Stimulated activated CD4-positive, alpha-beta T cell treated with anti-CD3 and anti-CD28 coated beads, Interleukin-4, amount 100 ng/mL, for 24 hours (primary cell): ENCODE results near the gene IQCM.
"Not testable (repeated sequence)": the region's sequence is repeated elsewhere in the genome, so short reads cannot be mapped to it uniquely, and the experiment has no call there.

Source experiments
- DNase-seq: peaks from one replicate; pipeline ENCODE4 v3.0.0-alpha.2; 2020

The IQCM gene

DNA sequence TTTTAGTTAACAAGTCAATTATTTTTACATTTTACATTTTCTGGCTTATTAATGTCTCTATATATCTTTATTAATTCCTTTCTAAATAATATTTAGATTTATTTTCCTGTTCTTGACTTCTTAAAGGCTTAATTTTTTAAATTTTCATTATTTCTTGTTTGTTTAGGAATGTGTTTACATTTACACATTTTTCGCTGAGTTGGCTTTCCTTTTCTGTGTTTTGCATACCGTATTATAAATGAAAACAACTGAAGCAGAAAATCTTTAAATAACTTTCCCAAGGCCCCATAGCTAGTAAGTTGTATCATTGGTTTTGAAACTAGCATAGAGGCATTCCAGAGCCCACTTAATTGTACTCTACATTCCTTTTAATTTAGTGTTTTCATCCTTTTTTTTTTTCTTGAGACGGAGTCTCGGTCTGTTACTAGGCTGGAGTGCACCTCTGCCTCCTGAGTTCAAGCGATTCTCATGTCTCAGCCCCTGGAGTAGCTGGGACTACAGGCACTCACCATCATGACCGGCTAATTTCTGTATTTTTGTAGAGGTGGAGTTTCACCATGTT lies 261.6 kb downstream of the IQCM start:
- DNase-seq: no peak

DNA sequence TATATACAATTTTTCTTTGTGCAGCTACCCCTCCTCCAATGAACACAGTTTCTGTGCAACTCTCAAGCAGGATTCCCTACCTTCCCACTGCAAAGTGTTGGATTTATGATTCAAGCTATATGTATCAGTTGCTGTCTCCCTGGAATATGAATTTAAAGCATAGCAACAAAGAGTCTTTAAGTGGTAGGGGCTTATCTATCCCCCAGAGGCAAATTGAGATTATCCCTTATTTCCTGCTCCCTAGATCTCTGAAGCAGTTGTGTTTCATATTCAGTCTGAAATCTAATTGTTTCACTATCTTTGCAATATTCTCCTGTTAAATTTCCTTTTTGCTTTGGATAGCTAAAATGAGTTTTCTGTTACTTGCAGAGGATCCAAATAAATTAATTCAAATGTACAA lies 263.0 kb downstream of the IQCM start:
- DNase-seq: no peak

DNA sequence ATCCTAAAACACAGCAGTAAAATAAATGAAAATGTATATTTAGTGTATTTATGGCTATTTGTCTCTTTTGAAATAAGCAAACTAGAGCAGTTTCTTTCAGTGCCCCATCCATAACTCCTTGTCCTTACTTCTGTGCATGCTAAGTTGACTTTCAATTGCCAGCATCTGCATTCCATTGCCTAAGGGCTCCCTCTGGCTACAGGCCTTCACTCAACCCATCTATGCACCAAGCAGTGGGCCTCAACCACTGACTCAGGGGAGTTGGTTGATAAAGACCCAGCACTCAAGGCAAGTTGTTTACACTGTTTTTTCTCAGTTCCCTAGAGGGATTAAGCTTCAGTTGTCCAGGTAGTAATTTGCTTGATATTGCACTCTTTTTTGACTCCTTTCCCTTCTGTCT lies 265.7 kb downstream of the IQCM start:
- DNase-seq: no peak

DNA sequence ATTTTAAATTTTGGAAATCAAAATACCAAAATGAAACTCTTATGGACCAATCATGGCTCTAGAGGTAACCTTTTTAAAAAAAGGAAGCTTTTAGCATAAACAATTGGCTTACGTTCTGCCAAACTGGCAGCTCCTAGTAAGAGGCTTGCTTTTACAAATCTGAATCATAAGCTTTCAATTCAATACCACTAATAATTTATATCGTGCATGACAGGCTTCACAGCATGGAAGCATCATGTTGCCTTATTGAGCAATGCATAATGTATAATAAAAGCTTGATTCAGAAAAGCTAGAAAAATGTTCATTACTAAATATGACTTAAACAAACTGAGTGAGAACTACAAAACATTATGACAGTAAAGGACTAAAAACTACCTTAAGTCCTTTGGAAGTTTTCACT lies 280.9 kb downstream of the IQCM start:
- DNase-seq: no peak

DNA sequence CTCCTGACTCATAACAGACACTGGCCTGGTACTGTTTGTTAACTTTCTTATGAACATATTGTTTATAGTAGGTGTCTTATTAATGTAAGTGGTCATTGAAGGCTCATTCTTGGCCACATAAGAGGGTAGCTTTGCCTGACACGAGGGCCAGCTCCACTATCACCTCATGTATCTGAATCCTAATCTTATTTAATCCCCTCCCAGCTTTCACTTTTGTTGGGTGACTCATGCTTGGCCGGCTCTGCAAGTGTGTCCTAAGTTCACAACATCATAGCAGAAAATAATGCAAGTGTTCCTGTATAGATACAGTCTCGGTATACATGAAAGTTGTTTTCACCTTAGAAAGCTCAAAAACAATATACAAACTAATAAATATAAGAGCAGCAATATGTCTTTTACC lies 283.8 kb downstream of the IQCM start:
- no peak for DNase-seq

DNA sequence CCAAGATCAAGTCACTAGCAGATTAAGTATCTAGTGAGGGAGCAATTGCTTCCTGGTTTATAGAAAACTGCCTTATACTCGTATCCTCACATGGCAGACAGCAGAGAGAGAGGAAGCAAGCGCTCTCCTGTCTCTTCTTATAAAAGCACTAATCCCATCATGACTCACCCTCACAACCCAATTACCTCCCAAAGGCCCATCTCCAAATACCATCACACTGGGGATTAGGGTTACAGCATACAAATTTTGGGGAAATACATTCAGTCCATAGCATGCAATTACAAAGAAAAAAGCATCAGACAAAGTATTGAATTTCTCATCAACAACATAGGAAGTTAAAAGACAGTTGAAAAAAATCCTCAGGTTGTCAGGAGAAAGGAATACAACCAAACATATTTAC lies 292.6 kb downstream of the IQCM start:
- no peak for DNase-seq

DNA sequence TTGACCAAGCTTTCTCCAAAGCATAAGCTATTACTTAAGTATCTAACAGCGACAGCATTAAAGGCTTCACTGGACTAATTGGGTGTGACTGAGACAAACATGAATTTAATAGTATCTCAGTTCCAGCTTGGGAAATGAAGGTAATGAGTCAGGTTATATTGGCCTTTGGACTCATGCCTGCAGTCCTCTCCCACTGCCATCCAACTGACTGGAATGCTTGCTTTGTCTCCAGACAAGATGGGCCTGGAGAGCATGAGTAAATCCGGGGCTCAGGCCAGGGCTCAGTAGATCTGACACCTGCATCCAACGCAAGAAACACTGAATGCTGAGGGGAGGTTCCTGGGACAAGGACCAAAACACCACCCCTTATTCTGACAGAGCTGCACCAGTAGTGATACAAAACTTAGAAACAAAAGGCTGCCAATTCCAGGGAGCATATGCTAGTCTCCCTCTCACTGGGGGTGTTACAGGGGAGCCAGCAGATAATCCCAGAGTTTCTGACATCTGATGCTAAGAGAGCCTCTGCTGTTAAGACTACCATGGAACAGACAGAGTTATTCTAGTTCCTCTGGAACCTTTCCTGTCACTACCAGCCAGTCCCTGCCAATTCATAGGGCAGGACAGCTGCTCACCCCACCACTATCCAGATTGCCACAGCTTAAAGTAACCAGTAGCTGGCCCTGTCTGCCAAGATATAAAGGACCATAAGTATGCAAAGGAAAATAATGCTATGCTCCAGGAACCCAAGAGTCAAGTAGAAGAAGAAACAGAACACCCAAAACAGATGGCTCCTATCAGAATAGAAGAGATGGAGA lies 293.8 kb downstream of the IQCM start:
- no peak for DNase-seq

DNA sequence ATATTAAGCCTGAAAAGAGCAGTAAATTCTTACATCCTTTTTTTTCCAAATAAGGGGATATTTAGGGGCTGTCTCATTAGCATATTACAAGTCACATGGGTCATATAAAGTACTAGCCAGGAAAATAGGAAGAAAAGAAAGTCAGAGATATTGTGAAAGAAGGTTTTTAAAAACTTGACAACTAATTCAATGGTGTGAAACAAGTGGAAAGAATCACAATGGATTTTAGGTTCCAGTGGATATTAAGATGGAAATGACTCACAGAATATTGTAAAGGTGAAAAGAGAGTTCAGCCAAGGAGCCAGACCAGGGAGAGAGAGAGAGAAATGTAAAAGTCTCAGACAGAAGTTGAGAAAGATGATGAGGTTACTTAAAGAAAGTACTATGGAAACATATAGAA lies 297.2 kb downstream of the IQCM start:
- no peak for DNase-seq

DNA sequence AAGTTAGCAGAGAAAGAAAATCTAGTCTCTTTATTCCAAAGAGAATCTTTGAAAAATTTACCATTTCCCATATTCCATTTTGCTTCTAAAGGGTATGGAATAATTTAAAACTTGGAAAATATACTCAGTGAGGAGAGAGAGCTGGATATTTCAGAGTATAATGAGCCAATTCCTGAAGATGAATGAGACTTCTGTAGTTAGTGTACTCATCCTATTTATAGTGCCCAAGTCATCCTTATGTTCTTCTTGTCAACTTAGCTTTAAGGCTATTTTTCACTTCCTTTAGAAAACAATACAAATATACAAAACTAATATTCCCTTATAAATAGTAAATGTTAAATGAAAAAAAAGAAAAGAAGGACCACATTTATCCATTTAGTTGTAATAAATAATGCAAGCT lies 302.6 kb downstream of the IQCM start:
- DNase-seq: no peak

DNA sequence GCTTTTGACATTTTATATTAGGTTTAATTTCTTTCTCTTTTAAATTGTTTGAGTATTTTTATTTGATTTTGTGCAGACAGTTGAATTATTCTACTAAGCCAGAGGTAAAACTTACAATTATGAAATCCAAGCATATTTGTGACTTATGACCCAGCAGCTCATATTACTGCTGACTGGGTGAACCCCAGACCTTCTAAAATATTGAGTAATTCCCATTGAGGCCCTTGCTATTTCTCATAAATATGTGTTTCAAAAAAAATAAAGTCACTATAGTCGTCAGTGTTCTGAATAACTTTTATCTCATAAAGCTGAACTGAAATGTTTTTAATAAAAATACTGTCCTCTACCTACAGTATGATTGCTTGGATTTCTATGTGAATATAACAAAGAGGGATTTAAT lies 303.1 kb downstream of the IQCM start:
- DNase-seq: no peak

DNA sequence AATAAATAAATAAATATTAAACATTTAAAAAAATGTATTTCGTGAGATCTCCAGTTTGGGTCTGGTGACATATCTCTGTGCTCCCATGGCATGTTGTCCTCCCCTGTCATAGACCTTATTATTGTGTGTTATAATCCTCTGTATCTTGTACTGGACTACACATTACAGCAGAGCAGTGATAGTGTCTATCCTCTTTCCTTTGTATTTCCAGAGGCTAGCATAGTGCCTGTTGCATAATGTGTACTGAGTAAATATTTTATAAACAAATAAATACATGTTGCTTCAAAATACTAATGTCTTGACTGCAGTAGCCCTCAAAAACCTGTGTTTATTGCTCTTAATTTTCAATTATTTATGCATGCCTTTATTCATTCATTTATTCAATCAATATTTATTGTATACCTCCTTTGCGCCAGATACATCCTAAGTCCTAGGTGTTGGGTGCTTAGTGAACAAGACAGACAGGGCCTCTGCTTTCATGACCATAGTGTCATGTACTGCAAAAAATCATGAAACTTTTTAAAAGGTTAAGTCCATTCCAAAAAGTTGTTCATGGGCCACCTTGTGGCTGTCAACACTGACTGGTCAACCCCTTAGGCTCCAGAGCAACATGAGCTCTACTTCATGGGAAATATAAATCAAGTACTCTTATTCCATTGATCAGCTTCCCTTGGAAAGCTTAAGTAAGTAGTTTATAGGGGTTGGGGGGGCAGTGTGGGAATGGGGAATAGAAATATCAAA lies 303.9 kb downstream of the IQCM start:
- no peak for DNase-seq

DNA sequence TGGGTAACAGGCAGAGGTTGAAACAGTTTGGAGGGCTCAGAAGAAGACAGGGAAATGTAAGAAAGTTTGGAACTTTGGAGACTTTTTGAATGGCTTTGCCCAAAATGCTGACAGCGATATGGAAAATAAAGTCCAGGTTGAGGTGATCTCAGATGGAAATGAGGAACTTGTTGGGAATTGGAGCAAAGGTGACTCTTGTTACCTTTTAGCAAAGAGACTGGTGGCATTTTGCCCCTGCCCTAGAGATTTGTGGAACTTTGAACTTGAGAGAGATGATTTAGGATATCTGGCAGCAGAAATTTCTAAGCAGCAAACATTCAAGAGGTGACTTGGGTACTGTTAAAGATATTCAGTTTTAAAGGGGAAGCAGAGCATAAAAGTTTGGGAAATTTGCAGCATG lies 308.3 kb downstream of the IQCM start:
- not testable (repeated sequence) for DNase-seq

DNA sequence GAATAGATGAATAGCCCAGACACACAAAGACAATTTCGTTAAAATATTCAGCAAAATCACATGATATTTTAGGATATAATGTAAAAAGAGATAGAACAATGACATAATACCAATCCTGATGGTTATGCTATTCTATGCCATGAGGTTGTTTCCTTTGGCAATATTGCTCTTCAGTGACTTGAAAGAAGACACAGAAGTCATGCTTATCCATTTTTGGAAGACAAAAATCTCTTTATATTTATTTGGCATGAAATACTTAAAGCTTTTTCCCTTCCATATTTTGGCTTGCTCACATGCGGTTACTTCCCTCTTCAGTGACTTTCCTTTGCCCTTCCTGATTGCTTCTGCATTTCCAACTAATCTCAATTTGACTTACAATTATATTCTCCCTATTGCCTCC lies 314.8 kb downstream of the IQCM start:
- DNase-seq: no peak

DNA sequence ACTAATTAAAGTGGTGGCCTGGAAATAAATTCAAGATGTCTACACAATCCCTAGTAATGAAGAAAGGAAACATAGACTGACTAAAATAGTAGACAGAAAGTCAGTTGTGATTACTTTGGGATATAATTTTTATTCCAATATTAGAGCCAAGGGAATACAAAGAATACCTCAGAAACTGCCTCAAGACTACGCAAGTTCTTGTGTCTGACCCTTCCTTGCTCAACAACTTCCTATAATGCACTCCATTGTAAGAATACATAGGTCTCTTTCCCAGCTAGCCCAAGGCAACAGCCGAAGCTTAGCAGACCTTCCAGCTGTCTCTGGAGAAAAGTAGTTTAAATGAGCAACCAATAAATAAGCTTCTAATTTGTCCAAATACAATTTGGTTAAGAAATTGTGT lies 315.9 kb downstream of the IQCM start:
- no peak for DNase-seq

DNA sequence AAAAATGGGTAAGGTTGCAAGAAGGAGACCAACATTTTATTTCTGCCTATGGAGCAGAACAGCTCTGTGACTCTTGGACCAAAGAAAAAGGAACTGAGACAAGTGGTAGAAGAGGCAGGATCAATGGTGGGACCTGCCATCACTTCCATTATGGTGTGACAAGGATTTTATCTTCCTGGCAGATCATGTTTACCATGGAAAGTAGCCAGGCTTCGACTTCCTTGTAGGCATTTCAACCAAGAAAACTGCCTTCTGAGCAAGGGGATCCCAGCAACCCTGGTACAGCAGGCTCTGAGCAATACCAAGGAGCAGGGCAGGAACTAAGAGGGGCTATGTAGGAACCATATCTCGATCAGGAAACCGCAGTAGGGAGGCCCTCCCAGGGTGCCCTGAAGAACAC lies 317.4 kb downstream of the IQCM start:
- no peak for DNase-seq

DNA sequence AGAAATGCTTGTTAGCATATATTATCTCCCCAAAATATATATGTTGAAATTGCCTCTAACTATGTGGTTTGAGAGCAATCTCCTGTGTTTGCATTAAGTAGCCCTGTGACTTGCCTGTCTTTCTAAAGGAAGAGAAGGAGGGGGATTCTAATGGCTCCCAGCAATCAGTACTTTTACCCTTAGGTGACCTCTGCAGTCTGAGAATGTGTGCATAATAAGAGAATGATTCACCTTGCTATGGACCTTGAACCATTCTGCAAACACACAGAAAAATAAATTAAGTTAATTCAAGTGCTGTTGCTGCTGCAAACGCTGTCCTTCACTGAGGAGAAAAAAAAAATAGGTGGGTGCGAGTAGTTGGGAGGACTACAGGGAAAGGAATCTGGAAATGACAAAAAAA lies 322.2 kb downstream of the IQCM start:
- no peak for DNase-seq

DNA sequence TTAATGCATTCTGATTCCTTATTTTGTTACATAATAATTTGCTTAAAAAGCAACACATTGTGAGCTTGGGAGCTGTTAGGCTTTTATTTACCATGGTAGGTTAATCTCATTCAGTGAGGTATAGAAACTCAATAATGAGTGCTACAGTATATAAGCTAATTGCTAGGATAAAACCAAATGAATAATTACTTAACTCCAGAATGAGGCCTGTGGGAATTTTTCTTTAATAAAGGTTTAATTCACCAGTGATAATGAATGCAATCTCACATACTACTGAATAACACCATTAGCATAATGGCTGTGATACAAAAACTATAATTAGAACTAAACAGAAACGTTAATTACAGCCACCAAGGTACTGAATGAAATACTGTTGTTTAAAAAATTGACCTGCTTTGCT lies 326.3 kb downstream of the IQCM start:
- DNase-seq: no peak

DNA sequence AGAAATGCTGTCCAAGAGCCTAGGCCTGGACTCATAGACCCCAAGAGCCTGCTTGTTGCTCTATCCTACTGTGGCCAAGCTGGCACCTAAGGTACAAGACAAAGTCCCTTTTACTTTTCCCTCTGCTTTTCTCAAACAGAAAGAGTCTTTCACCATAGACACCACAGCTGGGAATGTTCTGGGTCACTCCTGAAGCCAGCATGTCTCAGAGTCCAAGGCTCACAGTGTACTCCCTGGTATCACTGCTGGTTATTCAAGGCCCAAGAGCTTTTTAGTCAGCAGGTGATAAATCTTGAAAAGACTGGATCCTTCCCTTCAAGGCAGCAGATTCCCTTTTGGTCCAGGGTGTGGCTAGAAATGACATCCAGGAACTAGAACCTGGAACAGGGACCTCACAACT lies 328.8 kb downstream of the IQCM start:
- DNase-seq: no peak

DNA sequence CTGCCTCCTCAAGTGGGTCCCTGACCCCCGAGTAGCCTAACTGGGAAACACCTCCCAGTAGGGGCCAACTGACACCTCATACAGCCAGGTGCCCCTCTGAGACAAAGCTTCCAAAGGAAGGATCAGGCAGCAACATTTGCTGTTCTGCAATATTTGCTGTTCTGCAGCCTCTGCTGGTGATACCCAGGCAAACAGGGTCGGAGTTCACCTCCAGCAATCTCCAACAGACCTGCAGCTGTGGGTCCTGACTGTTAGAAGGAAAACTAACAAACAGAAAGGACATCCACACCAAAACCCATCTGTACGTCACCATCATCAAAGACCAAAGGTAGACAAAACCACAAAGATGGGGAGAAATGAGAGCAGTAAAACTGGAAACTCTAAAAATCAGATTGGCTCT lies 347.0 kb downstream of the IQCM start:
- DNase-seq: not testable (repeated sequence)

DNA sequence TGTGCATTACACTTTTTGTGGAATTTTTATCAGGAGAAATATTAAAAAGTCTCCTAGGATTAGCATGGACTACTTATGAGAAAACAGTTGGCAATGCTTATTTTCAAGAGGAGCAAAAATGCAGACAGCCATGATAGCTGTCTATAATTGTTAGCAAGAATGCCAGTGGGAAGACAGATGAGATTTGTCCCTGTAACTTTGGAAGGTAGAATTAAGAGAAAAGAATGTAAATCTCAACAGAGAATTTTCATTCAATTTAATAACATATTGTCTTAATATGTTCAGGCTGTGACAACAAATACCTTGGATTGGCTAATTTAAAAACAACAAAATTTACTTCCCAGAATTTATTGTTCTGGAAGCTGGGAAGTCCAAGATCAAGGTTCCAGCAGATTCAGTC lies 349.2 kb downstream of the IQCM start:
- DNase-seq: no peak

DNA sequence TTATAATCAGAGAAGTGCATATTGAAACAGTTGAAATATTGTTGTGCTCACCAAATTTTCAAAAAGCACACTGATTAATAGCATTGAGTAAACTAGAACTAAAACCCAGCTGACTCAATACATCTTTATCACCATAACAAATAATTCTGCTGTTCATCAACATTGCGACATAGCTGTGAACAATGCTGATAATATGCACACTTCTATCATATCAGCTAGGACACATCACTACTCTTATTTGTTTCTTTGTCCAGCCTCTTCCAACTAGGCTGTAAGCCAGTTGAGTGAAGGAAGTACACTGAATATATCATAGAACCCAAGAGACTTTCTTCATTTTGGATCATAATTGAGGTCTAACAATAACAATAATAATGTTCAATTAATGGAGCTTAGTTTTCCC lies 349.7 kb downstream of the IQCM start:
- no peak for DNase-seq

DNA sequence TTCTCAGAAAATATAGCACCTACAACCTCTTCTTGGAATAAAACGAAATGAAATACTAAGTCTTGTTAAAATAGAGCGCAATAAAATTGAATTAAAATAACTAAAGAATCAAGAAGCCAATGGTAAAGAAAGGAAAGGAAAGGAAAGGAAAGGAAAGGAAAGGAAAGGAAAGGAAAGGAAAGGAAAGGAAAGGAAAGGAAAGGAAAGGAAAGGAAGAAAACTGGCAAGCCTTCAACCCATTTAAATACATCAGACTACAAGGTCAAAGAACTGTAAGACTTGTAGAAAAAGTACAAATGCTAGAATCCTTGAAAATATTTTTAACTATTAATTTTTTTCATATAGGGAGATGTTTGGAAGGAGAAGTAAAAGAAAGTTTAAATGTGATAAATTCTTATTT lies 372.1 kb downstream of the IQCM start:
- DNase-seq: no peak

DNA sequence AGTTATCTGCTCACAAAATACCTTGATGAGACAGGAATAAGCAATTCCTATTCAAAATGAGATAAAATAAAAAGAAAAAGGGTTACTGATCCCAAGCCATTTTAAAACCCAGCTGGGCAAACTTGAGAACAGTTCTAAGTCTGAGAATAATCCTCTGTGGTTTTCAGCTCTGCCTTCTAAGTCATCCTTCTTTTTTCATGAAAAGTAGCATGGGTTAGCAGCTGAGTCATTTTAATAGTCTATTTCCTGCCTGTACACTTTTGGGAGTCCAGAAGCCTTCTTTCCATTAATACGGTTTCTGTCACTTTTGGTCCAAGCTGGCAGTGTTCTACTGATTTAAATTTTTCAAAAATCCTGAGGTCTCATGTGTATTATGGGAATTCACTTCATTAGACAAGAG lies 374.3 kb downstream of the IQCM start:
- no peak for DNase-seq

DNA sequence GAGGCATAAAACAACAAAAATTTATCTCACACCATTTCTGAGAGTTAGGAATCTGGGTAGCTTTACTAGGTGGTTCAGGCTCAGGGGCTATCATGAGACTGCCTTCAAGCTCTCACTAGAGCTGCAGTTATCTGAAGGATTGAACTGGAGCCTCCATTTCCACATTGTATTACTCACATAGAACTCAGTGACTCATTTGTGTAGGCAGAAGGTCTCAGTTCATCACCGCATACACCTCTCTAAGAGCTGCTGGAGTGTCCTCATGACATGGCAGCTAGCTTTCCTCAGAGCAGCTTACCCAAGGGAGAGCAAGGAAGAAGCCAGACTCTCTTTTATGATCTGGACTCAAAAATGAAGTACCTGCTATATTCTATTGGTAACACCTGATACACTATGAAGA lies 389.2 kb downstream of the IQCM start:
- DNase-seq: no peak
